Esophagus mucosa (tissue), 1 donor: ENCODE measurements around the gene GNAI3. TPM values are rescaled to one million over a fixed set of nuclear protein-coding genes. Genes with fewer than 3 reads are reported as not detected.
A peak's percentile ranks its signal among the peaks of the same experiment; 100 is the strongest.

ENCODE experiments used
- ATAC-seq: fragments of 200-7000 bp; cut with Tn5 transposase; one replicate; pipeline ENCODE4 v1.9.1; 2020
- total RNA-seq: library from RNA; stranded (reverse); gene quantifications from one replicate; pipeline ENCODE4 v1.2.4, GENCODE V29; 2023
- donor health status: DM: yes; HTN: yes; CAD: no.

GNAI3 gene
- total RNA-seq, 1 donor from 2014 or later = 10.5 TPM

- no peak for ATAC-seq
Measured at GRCh38 chr1:109661391-109661790, 113.0 kb downstream of the GNAI3 start.

GRCh38 chr1:109664671-109665070, 116.3 kb downstream of the GNAI3 start:
- ATAC-seq = no peak

- peak; percentile 97 for ATAC-seq
Measured at GRCh38 chr1:109667452-109668122, 119.2 kb downstream of the GNAI3 start, which contains the start of gene GSTM2. Gene GSTM2, plus strand, starts transcription at chr1:109668057. Its CDS starts 59 bp downstream, at chr1:109668116.

Other genes starting within 250 kb of the GNAI3 start
- gene MYBPHL, start 241.6 kb upstream of the GNAI3 start, total RNA-seq = 0.76 TPM
- gene SORT1, start 150.7 kb upstream of the GNAI3 start, total RNA-seq = 60.6 TPM
- gene PSMA5, start 122.2 kb upstream of the GNAI3 start, total RNA-seq = 86.2 TPM
- not detected for gene SYPL2, start 82.1 kb upstream of the GNAI3 start, total RNA-seq
- 2.7 TPM for gene ATXN7L2, start 64.7 kb upstream of the GNAI3 start, total RNA-seq
- 7.2 TPM for gene CYB561D1, start 54.5 kb upstream of the GNAI3 start, total RNA-seq
- 1.2 TPM for gene AMIGO1, start 38.9 kb upstream of the GNAI3 start, total RNA-seq
- not detected for gene GPR61, start 8.7 kb upstream of the GNAI3 start, total RNA-seq
- not detected for gene GNAT2, start 71.0 kb downstream of the GNAI3 start, total RNA-seq
- gene AMPD2, start 71.2 kb downstream of the GNAI3 start, total RNA-seq = 16.5 TPM
- 27.3 TPM for gene GSTM4, start 107.5 kb downstream of the GNAI3 start, total RNA-seq
- gene GSTM2, start 119.4 kb downstream of the GNAI3 start, total RNA-seq = 17.7 TPM
- not detected for gene GSTM1, start 139.2 kb downstream of the GNAI3 start, total RNA-seq
- 0.36 TPM for gene GSTM5, start 163.6 kb downstream of the GNAI3 start, total RNA-seq
- gene GSTM3, start 192.4 kb downstream of the GNAI3 start, total RNA-seq = 19.4 TPM
- gene EPS8L3, start 215.3 kb downstream of the GNAI3 start, total RNA-seq = not detected